Measurements from ENCODE around the gene ERCC3.
"Not testable (repeated sequence)": the region's sequence is repeated elsewhere in the genome, so short reads cannot be mapped to it uniquely, and the experiment has no call there.

The ERCC3 gene

GRCh38 chr2:127277028-127277427 is 16.9 kb downstream of the ERCC3 start:
- no peak for DNase-seq

- DNase-seq = no peak
These were observed 18.2 kb downstream of the ERCC3 start for GRCh38 chr2:127275789-127276188.

- no peak for DNase-seq
These were observed 18.6 kb downstream of the ERCC3 start for GRCh38 chr2:127275356-127275755.

GRCh38 chr2:127270663-127271062 is 23.3 kb downstream of the ERCC3 start:
- DNase-seq = no peak

- no peak for DNase-seq
These were observed 32.0 kb downstream of the ERCC3 start for GRCh38 chr2:127261804-127262406.

- DNase-seq = no peak
These were observed 34.6 kb downstream of the ERCC3 start for GRCh38 chr2:127259355-127259754.

- DNase-seq = no peak
These were observed 37.1 kb downstream of the ERCC3 start for GRCh38 chr2:127256866-127257265.

- no peak for DNase-seq
These were observed 37.6 kb downstream of the ERCC3 start for GRCh38 chr2:127256381-127256780.

- no peak for DNase-seq
These were observed 38.2 kb downstream of the ERCC3 start for GRCh38 chr2:127255721-127256120.

- DNase-seq = no peak
These were observed 38.8 kb downstream of the ERCC3 start for GRCh38 chr2:127255146-127255545.

- DNase-seq = no peak
These were observed 39.5 kb downstream of the ERCC3 start for GRCh38 chr2:127254386-127254981.

- not testable (repeated sequence) for DNase-seq
These were observed 52.8 kb downstream of the ERCC3 start for GRCh38 chr2:127241184-127241583.

- DNase-seq = no peak
These were observed 54.5 kb downstream of the ERCC3 start for GRCh38 chr2:127239395-127239794.

GRCh38 chr2:127237768-127238167 is 56.2 kb downstream of the ERCC3 start:
- not testable (repeated sequence) for DNase-seq

GRCh38 chr2:127235082-127235702 is 58.8 kb downstream of the ERCC3 start:
- DNase-seq = no peak

GRCh38 chr2:127233710-127234109 is 60.2 kb downstream of the ERCC3 start:
- DNase-seq = no peak

GRCh38 chr2:127231130-127231865 is 62.6 kb downstream of the ERCC3 start:
- no peak for DNase-seq

- no peak for DNase-seq
These were observed 64.4 kb downstream of the ERCC3 start for GRCh38 chr2:127229555-127229954.

GRCh38 chr2:127228102-127228501 is 65.8 kb downstream of the ERCC3 start:
- DNase-seq = no peak

- DNase-seq = not testable (repeated sequence)
These were observed 66.7 kb downstream of the ERCC3 start for GRCh38 chr2:127227264-127227660.

- DNase-seq = no peak
These were observed 67.3 kb downstream of the ERCC3 start for GRCh38 chr2:127226520-127227263.

- no peak for DNase-seq
These were observed 67.8 kb downstream of the ERCC3 start for GRCh38 chr2:127226132-127226519.
